ENCODE data around the gene ANKRD62. TPM values are rescaled to one million over a fixed set of nuclear protein-coding genes. Genes with fewer than 3 reads are reported as not detected.

The ANKRD62 gene
- total and polyA plus RNA-seq, 9 of the 15 experiments (the other 6 are each of a cell fraction or from before 2014, with no cell fraction given), result 0.16 to 1.1 (median 0.45) TPM; not detected in 1

GRCh38 chr18:12102136-12102842, 8.6 kb downstream of the ANKRD62 start:
- Histone ChIP-seq H3K9me3 (replicated peaks; ENCODE audit: control insufficient read depth, insufficient read depth, low read depth, low read length) (no peaks in the 10 kb centered on the region), H3K27me3 (ENCODE audit: control insufficient read depth in 2 of 2, insufficient read depth in 2 of 2, low read length in 2 of 2) (peaks cover 5 to 7% of the 10 kb centered on the region in 2 experiments; a peak in 4 of 5 replicates), H3K27ac (ENCODE audit: extremely low read depth, low read depth, low read length) (no peak overlapping the region), H3K36me3 (ENCODE audit: control insufficient read depth, insufficient read depth, low read length) (no peaks in the 10 kb centered on the region), H3K4me1 (replicated peaks in 1 of 2; ENCODE audit: control insufficient read depth in 2 of 2, insufficient read depth in 2 of 2, low read length in 2 of 2) (no peaks in the 10 kb centered on the region), H3K79me2 (ENCODE audit: control insufficient read depth, insufficient read depth, low read length) (no peaks in the 10 kb centered on the region), H3K4me2 (ENCODE audit: insufficient read depth, low read length) (no peak overlapping the region), H4K20me1 (replicated peaks; ENCODE audit: control insufficient read depth, insufficient read depth, low read length) (no peaks in the 10 kb centered on the region), H3K9me1 (ENCODE audit: control insufficient read depth, insufficient read depth, low read length) (no peaks in the 10 kb centered on the region), H2AFZ (ENCODE audit: low read depth, low read length) (no peak overlapping the region), H3K9ac (ENCODE audit: insufficient read depth in 1 of 2, low read depth in 2 of 2, low read length in 2 of 2) (no peak overlapping the region), H3K4me3 (no peak overlapping the region)
- ATAC-seq, result peak; percentile 52
- BruUV-seq (replicated peaks), result no TSS peak
- intact Hi-C loops (cut with micrococcal nuclease) (no loop called here), in situ Hi-C loops (cut with MboI) (loop anchor here (5.0 kb wide), 1 partner anchor 50 kb away; no protein-coding TSS in a partner anchor)
- FAIRE-seq, result no peak
- POLR2A ChIA-PET, result interaction anchor here (0.7 kb wide), 1 partner anchor 8 kb away, joined by 3 read pairs; no protein-coding TSS in a partner anchor
- CTCF ChIA-PET (ENCODE audit: low intra/inter-chr PET ratio), result no interaction called here
- TF ChIP-seq MYBL2 (IDR thresholded peaks at IDR 0.05; ENCODE audit: low read depth) (no peak), MYBL2 (CRISPR knock-in tag; IDR thresholded peaks at IDR 0.05; ENCODE audit: borderline replicate concordance) (no peak), ELF1 (tag; IDR thresholded peaks at IDR 0.05) (no peak), POLR3G (IDR thresholded peaks at IDR 0.05; ENCODE audit: extremely low read depth, insufficient read length, insufficient replicate concordance) (no peak), SAFB (IDR thresholded peaks at IDR 0.05; ENCODE audit: borderline replicate concordance, low read depth, low read length) (no peak), ESRRA (IDR thresholded peaks at IDR 0.05; ENCODE audit: borderline replicate concordance, low read depth) (no peak), CHD4 (IDR thresholded peaks at IDR 0.05; ENCODE audit: insufficient read depth, insufficient replicate concordance, low read depth, low read length, poor library complexity, severe bottlenecking) (no peak), ZNF740 (CRISPR knock-in tag; IDR thresholded peaks at IDR 0.05) (no peak), ZNF740 (tag; IDR thresholded peaks at IDR 0.05) (no peak), ID3 (CRISPR knock-in tag; IDR thresholded peaks at IDR 0.05) (no peak), ID3 (tag; IDR thresholded peaks at IDR 0.05) (no peak)
- TF ChIP-seq, protein P1, sequence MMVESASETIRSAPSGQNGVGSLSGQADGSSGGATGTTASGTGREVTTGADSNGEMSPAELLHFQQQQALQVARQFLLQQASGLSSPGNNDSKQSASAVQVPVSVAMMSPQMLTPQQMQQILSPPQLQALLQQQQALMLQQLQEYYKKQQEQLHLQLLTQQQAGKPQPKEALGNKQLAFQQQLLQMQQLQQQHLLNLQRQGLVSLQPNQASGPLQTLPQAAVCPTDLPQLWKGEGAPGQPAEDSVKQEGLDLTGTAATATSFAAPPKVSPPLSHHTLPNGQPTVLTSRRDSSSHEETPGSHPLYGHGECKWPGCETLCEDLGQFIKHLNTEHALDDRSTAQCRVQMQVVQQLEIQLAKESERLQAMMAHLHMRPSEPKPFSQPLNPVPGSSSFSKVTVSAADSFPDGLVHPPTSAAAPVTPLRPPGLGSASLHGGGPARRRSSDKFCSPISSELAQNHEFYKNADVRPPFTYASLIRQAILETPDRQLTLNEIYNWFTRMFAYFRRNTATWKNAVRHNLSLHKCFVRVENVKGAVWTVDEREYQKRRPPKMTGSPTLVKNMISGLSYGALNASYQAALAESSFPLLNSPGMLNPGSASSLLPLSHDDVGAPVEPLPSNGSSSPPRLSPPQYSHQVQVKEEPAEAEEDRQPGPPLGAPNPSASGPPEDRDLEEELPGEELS (CRISPR knock-in tag; IDR thresholded peaks at IDR 0.05; ENCODE audit: borderline replicate concordance), result no peak
- TF ChIP-seq, protein P2, sequence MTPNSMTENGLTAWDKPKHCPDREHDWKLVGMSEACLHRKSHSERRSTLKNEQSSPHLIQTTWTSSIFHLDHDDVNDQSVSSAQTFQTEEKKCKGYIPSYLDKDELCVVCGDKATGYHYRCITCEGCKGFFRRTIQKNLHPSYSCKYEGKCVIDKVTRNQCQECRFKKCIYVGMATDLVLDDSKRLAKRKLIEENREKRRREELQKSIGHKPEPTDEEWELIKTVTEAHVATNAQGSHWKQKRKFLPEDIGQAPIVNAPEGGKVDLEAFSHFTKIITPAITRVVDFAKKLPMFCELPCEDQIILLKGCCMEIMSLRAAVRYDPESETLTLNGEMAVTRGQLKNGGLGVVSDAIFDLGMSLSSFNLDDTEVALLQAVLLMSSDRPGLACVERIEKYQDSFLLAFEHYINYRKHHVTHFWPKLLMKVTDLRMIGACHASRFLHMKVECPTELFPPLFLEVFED (CRISPR knock-in tag; conservative IDR thresholded peaks at IDR 0.05), result no peak
- WGBS (ENCODE audit: insufficient coverage, low coverage, missing lambda C conversion rate), result 5% methylated on average over 13 of the region's 13 CpGs
- no peak for DNase-seq (ENCODE audit: extremely low read depth in 1 of 4, low spot score in 3 of 4)

Data from K562 (cell line).